RKO (cell line): ENCODE data around the gene KLK1.
"Not testable (repeated sequence)": the region's sequence is repeated elsewhere in the genome, so short reads cannot be mapped to it uniquely, and the experiment has no call there.

Experiments
- DNase-seq: peaks from one replicate; pipeline ENCODE4 v3.0.0-alpha.2; 2016; ENCODE audit warnings: low spot score

The KLK1 gene

DNA sequence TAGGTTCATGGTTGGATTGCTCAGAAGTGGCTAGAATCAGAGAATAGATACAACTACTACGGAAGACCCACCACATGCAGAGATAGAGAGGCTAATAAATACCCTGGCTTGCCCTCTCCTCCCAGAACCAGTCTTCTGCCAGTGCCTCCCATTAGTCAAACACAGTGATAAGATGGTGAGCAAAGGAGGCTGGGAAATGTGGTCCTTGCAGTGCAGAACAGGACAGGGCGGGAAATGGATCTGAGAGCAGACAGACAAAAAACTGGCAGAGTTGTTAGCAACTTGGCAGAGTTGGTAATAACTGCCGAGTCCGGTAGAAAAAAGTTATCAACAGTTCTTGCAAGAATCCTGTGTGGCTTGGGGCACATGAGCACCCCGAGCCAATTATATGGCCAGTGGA is 8.7 kb downstream of the KLK1 start:
- DNase-seq = no peak

DNA sequence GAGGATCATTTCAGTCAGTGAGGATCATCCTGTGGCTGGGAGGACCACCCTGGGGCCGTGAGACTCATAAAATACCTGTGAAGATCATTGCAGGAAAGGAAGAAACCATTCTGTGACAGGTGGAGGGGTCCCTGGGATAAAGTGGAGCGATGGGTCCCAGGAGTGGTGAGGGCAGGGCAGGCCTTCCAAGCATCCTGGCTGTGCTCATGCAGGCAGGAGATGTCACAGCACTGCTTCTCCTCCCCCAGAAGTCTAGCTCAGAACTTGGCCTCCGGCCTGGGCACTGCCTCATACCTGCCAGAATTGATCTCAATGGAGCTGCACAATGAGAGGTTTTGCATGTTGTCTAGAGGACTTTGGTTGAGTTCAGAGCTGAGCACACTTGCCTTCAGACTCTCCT is 11.1 kb downstream of the KLK1 start:
- no peak for DNase-seq

DNA sequence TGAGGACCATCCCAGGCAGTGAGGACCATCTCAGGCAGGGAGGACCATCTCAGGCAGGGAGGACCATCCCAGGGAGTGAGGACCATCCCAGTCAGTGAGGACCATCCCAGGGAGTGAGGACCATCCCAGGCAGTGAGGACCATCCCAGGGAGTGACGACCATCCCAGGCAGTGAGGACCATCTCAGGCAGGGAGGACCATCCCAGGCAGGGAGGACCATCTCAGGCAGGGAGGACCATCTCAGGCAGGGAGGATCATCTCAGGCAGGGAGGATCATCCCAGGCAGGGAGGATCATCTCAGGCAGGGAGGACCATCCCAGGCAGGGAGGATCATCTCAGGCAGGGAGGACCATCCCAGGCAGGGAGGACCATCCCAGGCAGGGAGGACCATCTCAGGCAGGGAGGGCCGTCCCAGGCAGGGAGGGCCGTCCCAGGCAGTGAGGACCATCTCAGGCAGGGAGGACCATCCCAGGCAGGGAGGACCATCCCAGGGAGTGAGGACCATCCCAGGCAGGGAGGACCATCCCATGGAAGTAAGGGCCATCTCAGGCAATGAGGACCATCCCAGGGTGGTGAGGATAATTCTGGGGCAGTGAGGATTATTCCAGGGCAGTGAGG is 11.9 kb downstream of the KLK1 start:
- not testable (repeated sequence) for DNase-seq

DNA sequence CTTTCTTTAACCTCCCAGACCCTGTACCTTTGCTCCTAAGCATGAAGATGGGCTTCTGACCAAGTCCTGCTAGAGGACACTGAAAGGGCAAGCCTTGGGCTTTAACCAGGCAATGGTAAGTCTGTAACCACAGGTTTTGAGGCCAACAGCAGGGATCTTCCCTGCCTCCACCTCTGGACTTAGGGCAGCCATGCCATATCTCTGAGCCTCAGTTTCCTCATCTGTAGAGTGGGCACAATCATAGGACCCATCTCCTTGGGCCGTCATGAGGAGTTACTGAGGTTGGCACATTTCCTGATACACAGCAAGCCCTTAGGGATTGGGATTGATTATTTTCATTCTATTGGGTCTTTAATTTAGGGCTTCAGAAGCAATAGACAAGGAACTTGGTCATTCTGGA is 14.7 kb downstream of the KLK1 start:
- no peak for DNase-seq

DNA sequence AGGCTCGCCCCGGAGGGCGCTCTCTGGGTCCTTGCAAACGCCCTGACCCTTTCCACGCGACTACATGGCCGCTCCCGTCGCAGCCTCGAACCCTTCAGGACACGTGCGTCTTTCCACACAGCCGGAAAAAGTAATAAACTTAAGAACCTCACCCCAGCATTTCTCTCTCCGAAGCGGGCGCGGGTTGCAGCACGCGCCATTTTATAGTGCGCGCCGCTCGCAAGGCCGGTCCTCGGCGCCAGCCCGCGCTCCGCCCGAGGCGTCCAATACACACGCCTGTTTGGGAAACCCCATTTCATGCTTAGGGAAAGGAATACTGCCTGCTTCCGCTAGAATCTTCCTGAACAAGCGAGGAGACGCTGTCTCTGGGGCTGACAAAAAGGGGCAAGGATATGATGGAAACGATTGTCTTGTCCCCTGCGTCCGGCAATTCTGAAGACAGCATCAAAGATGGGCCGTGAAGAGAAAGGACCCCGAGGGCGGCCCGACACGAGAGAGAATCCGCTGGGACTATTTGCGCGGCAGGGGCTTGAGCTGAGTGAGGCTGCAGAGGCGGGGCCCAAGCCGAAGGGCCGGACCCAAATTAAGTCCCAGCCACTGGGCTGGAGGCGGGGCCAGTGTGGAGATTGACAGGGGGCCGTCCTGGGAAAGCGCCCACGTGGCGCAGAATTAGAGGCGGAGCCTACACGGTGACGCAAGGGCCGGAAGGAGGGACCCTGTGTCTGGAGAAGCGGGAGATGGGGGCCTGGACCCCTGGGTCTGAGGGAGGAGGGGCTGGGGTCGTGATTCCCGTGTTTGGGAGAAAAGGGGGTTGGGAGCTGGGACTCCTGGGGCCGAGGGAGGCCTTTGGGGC is 18.9 kb downstream of the KLK1 start:
- peak; percentile 99 for DNase-seq

DNA sequence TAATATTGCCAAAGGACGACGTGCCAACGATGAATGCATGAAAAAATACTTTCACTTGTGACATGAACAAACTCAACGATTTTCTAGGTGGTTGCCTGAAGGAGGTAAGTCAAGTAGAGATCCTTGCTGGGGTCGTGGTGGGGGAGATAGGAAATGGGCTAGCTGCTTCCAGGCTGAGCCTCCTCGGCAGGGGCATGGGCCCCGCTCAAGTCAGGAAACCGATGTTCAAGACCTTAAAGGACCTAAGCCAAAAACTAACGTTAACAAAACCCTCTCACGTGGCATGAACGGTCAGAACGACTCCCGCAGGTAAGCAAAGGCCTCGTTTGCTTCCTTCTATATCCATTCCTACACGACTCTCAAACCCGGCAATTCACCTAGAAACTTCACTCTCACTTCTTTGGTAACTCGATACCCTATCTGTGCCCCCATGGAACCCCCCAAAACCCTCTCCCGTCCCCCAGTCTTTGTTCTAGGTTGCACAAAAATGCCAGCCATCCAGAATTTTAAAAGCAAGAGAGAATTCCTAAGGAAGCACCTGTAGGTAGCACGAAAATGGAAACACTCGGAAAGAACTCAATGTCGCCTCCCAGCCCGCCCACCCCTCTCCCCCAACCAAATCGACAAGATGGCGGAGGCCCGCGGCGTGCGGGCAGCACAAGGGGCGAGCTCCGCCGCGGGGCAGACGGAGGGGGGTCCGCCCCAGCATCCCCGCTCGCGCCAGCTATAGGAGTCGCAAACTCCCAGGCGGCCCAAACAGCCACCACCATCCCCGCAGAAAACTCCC is 19.8 kb downstream of the KLK1 start:
- DNase-seq = no peak

DNA sequence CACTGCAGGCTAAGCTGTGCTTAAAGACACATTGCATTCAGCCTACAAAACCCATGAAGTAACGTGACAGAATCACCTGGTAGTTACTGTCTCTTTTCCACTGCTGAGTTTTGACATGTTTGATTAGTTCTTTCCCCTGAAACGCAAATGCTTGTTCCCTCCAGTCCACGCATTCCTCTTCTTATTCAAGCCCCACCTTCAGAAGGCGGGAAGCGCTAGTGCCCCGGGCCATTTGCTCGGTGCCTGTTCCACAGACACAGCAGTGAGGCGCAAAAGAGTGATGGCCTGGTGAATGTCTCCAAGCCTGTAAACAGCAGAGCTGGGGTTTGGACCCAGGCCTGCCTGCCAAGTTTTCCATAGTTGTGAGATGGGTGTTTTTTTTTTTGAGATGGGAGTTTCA is 22.5 kb downstream of the KLK1 start:
- no peak for DNase-seq

DNA sequence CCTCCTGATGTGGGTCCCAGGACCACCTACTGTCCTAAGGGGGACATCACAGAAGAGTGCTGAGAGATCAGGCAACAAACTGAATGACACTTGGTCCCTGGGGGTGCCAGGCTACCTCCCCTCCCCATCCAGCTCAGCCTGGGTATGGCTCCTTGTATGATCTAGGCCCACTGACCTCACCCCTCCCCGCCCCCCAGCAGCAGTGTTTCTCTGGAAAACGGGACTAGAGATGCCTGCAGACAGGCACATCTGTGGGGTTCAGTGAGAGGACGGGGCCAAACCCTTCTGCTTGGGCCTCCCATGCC is 24.1 kb downstream of the KLK1 start:
- no peak for DNase-seq

DNA sequence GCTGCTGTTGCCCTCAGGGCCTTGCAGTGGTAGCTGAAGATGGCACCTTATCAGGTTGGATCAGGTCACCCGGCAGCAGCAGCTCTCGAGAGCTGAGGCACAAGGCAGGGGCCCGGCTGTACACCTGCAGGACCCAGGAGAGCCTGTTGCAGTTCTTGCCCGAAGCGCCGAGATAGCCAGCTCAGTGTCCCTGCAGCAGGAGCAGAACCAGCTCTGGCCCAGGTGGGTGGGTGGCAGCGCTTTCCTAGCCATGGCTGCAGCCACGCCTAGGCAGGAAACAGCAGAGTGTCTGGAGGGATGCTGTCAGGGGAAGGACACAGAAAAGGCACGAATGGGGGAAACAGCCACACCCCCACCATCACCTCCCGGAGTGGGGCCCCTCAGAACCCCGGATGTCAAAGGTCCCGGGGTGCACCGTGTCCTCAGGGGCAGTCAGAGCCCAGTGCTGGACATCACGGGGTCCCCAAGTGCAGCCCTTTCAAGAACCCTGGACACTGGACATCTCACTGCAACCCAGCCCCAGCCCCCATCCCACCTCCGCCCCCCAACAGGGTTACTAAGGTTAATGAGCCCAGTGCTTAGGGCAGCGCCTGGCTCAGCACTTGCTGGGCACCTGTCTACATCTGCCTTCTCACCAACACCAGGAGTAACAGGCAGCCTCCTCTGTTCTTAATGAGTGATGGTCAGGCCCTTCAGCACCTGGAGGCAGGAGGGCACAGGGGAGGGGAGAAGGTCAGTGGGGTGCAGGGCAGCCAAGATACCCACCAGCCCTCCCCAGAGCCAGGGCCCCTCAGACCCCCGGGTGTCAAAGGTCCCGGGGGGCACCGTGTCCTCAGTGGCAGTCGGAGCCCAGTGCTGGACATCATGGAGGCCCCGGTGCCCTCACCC is 24.7 kb downstream of the KLK1 start:
- DNase-seq = no peak

DNA sequence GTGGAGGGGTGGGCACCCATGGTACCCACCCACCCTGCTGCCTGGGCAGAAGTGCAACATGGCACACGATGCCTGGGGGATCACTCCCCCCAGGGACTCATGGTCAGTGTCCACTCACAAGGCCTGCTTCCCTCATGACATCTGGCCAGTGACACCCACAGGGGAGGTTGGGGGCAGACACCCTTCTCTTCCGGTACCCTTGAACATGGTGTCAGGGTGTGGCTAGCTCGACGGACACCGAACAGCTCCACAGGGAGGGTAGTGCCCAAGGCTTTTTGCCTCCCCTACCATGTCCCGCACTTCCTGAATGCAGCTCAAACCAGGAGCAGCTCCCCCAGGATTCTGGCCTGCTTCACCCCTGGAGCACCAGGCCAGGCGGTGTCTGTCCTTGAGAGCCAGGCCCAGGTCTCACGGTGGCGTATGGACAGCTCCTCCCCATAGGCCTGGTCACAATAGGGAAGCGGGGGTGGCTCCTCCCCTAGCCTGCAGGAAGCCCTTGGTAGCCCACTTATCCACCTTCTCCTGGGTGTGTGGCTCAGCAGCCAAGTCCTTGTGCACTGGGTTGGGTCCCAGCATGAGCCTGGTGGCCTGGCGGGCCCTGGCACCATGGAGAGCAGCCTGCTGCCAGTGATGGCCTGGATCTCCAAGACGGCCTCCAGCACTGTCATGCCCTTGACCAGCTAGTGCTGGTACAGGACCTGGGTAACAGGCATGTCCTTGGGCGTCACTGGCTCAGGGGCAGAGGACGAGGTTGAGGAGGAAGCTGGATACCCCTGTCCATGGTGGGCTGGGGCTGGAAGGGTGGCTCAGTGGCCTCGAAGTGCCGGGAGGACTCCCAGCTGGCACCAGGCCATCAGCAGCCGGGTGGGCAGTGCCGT is 25.6 kb downstream of the KLK1 start:
- no peak for DNase-seq

DNA sequence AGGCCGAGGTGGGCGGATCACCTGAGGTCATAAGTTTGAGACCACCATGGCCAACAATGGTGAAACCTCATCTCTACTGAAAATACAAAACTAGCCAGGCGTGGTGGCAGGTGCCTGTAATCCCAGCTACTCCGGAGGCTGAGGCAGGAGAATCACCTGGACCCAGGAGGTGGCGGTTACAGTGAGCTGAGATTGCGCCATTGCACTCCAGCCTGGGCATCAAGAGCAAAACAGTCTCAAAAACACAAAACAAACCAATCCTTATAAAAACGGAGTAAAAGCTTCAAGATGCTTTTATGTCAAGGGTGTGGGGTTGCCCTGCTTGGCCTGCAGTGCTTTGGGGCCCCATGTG is 26.2 kb downstream of the KLK1 start:
- no peak for DNase-seq

DNA sequence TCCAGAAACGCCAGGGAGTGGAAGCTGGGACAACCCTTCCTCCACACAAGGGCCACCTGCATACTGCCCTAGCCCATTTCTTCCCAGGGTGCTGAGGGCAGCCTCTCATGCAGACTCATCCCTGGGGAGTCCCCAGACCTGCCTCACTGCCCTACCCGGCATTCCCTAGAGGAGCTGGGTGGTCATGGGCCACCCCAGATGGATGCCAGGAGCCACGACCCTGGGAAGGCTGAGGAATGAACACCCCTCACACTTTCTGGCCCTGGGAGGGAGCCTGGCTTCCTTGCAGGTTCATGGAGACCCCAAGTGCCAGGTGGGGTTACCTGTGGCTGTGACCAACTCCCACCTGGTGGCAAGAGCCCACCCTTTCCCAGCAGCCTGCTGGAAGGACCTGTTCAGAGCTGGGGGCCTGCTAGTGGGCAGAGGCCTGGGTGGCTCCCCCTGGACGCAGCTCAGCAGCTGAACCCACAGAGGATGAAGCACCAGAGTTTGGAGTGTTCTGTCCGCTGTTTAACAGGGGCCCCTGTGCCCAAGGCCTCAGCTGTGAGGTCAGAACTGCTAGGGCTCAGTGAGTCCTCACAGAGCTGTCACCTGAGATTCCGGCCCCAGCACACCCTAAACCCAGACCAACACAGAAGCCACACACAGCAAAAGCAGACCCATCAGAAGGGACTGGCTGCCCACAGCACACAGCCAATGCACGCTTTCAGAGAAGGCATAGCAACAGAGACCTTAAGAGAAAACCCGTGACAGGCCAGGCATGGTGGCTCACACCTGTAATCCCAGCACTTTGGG is 26.8 kb downstream of the KLK1 start:
- DNase-seq = peak; percentile 35

DNA sequence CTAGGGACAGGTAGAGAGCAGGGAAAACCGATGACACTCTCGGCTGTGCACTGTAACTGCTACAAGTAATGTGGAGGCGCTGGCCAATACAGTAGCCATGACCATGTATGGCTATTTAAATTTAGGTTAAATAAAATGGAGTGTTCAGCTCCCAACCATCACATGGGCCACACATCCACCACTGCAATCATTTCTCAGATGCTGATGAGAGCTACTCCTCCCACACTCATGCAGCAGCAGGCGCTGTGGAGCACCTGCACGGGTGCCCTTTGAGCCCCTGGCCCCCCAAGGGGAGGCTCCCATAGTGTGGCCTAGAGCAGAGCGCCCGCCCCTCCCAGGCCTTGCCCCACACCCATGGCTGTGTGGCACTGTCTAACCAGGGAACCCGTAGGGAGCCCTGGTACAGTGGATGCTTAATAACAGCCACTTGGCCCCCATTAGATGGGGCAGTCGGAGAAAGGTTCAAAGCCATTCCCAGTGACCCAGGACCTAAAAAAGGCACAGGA is 27.4 kb downstream of the KLK1 start:
- DNase-seq = peak; percentile 43

DNA sequence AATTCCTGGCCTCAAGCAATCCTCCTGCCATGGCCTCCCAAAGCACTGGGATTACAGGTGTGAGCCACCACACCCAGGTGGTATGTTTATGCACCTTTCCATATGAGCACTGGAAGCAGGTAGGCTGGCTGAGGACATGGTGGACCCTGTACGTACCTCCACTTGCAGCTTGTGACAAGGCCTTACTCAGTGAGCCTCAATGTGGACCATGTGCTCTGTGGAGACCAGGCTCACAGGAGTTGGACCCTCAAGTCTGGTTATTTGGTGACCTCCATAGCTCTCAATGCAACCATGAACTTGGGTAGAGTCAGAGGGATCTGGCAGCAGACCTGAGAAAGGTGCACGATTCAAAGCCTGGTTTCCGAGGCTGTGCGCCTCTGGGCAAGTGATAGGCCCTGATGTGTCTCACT is 27.9 kb downstream of the KLK1 start:
- DNase-seq = no peak

DNA sequence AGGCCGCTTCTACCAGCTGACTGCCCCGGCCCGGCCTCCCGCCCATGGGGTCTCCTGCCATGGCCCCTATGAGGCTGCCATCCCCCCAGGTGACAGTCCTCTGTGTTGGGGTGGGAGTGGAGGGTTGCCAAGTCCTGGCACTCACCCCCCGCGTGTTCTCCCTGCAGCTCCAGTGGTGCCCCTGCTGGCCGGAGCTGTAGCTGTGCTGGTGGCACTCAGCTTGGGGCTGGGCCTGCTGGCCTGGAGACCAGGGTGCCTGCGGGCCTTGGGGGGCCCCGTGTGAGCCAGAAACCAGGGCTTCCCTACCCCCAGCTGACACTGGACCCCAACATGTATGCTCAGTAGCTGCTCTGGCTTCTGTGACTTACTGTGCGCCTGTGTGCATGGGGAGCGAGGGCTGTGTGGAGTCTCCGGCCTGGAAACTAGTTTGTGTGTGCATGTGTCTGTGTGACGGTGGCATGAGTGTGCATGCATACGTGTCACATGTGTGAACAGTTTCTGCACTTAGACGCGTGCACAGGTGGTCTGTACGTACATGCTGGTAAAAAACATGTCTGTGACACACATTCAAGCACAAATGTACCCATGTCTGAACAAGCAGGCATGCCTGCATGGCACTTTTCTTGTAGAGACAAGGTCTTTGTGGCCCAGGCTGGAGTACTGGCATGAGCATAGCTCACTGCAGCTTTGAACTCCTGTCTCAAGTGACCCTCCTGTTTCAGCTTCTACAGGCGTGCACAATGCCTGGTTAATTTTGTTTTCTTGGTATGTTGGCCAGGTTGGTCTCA is 28.5 kb downstream of the KLK1 start:
- DNase-seq = peak; percentile 32

DNA sequence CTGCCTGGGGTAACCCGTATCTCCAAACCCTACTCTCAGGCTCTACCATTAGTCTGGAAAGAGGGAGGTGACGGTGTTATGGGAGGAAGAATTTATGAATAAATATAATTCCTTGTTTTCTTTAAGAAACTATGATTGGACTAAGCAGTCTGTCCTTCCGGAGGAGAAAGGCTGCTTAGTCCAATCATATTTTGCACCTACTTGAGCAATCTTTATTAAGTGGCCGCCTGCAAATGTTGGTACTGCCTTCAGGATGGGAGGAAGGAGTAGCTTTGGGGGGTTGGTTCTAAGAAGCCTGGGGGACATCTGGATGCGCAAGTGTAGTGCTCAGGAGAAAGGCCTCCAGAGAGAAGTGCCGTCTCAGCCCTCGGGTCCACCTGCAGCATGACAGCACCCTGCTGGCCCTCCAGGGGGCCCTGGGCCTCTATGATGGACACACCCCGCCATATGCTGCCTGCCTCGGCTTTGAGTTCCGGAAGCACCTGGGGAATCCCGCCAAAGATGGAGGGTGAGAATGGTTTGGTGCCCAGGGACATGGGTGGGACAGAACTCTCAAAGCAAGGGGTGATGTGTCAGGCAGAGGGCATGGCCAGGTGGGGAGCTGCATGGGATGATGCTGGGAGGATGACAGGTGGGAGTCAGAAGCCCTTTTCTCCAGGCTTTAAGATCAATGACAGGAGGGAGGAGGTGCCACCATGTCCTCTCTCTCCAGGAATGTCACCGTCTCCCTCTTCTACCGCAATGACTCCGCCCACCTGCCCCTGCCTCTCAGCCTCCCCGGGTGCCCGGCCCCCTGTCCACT is 29.3 kb downstream of the KLK1 start:
- DNase-seq = no peak

DNA sequence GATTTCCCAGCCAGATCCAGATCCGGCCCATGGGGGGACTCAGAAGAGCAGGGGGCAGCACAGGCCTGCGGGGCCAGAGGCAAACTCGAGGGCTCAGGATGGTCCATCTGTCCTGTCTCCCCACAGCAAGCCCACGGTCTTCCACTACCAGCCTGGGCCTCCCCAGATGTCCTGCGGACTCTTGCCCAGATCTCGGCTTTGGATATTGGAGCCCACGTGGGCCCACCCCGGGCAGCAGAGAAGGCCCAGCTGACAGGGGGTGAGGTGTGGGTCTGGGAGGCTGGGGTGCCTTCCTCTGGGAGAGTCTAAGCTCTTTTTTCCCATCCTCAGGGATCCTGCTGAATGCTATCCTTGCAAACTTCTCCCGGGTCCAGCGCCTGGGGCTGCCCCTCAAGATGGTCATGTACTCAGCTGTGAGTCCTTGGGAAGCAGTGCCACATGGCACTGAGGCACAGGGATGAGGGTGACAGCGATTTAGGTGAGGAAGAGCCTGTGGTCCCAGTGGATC is 30.0 kb downstream of the KLK1 start:
- no peak for DNase-seq
